ENCODE measurements around the gene SEMG1. TPM values are rescaled to one million over a fixed set of nuclear protein-coding genes. Genes with fewer than 3 reads are reported as not detected.

Gene SEMG1
- total and polyA plus RNA-seq, 9 of the 15 experiments (the other 6 are each of a cell fraction or from before 2014, with no cell fraction given): not detected

- H3K4me3 ChIP-seq: no peak overlapping the region
- peak; percentile 65; the same call in 1 of the 2 replicates for TF ChIP-seq TFAP4 (CRISPR knock-in tag; IDR thresholded peaks at IDR 0.05; ENCODE audit: borderline replicate concordance)
- peak; percentile 97 for TF ChIP-seq NR2C1 (IDR thresholded peaks at IDR 0.05)
- peak; percentile 98 for TF ChIP-seq NR2C1 (tag; IDR thresholded peaks at IDR 0.05)
- TF ChIP-seq ETV6 (IDR thresholded peaks at IDR 0.05; ENCODE audit: borderline replicate concordance in 1 of 2, low read depth in 2 of 2, low read length in 1 of 2): peak in 1 of 2 experiments; percentile 74; a peak in 2 of 4 replicates
- no peak for TF ChIP-seq ETV6 (CRISPR knock-in tag; IDR thresholded peaks at IDR 0.05; ENCODE audit: borderline replicate concordance)
- peak; percentile 73 for TF ChIP-seq PRDM10 (IDR thresholded peaks at IDR 0.05; ENCODE audit: partially characterized antibody)
- no peak for TF ChIP-seq CUX1 (CRISPR knock-in tag; IDR thresholded peaks at IDR 0.05)
- peak; percentile 82; the same call in 1 of the 2 replicates for TF ChIP-seq NR2C2 (CRISPR knock-in tag; IDR thresholded peaks at IDR 0.05)
- TF ChIP-seq NR2C2 (tag; IDR thresholded peaks at IDR 0.05): peak; percentile 95
- TF ChIP-seq GABPA (tag; conservative IDR thresholded peaks at IDR 0.05; ENCODE audit: low read depth): peak; percentile 78
These were observed 22.6 kb downstream of the SEMG1 start for GRCh38 chr20:45229264-45230056.

More at GRCh38 chr20:45229264-45230056, 22.6 kb downstream of the SEMG1 start:
- FAIRE-seq: no peak
- Histone ChIP-seq H3K9me1 (ENCODE audit: control insufficient read depth, insufficient read depth, low read length) (no peaks in the 10 kb centered on the region), H3K36me3 (ENCODE audit: control insufficient read depth, insufficient read depth, low read length) (no peaks in the 10 kb centered on the region), H3K79me2 (ENCODE audit: control insufficient read depth, insufficient read depth, low read length) (no peaks in the 10 kb centered on the region), H3K9ac (ENCODE audit: insufficient read depth in 1 of 2, low read depth in 2 of 2, low read length in 2 of 2) (no peak overlapping the region), H3K9me3 (replicated peaks; ENCODE audit: control insufficient read depth, insufficient read depth, low read depth, low read length) (no peaks in the 10 kb centered on the region), H4K20me1 (replicated peaks; ENCODE audit: control insufficient read depth, insufficient read depth, low read length) (no peaks in the 10 kb centered on the region), H3K4me2 (ENCODE audit: insufficient read depth, low read length) (no peak overlapping the region), H2AFZ (ENCODE audit: low read depth, low read length) (peak overlapping the region; percentile 46; the same call in 1 of the 2 replicates), H3K27ac (ENCODE audit: extremely low read depth, low read depth, low read length) (no peak overlapping the region), H3K27me3 (ENCODE audit: control insufficient read depth in 2 of 2, insufficient read depth in 2 of 2, low read length in 2 of 2) (peaks cover 0 to 17% of the 10 kb centered on the region in 2 experiments; a peak in 1 of 5 replicates), H3K4me1 (replicated peaks in 1 of 2; ENCODE audit: control insufficient read depth in 2 of 2, insufficient read depth in 2 of 2, low read length in 2 of 2) (no peaks in the 10 kb centered on the region)
- peak; percentile 93 for ATAC-seq
- peak; percentile 52 to 65 (median 62) for DNase-seq (ENCODE audit: extremely low read depth in 1 of 4, low spot score in 3 of 4)
- POLR2A ChIA-PET: interaction anchor here (0.6 kb wide), 1 partner anchor 65 kb away, joined by 3 read pairs; no protein-coding TSS in a partner anchor
- CTCF ChIA-PET (ENCODE audit: low intra/inter-chr PET ratio): no interaction called here
- intact Hi-C loops (cut with micrococcal nuclease) (no loop called here), in situ Hi-C loops (cut with MboI) (no loop called here)
- WGBS (ENCODE audit: insufficient coverage, low coverage, missing lambda C conversion rate): 33% methylated on average over 18 of the region's 18 CpGs
- no TSS peak for BruUV-seq (replicated peaks)

Measured in K562 (cell line).